ENCODE results near the gene MORN1.
A peak's percentile ranks its signal among the peaks of the same experiment; 100 is the strongest.

Gene MORN1

GRCh38 chr1:2396059-2396458 lies 4.7 kb upstream of the MORN1 start:
- no peak for DNase-seq
- no peak for TF ChIP-seq CTCF (IDR thresholded peaks at IDR 0.05; ENCODE audit: low read depth, low read length, missing control alignments)
- H3K4me3 ChIP-seq (ENCODE audit: low read depth, low read length) = no peak overlapping the region
- H3K27ac ChIP-seq = no peak overlapping the region
- in situ Hi-C loops (cut with HindIII; ENCODE audit: low pct_ligation_motif_present, low sequenced_read_pairs) = no loop called here
- H3K36me3 ChIP-seq (replicated peaks) = peaks cover 70% of the 10 kb centered on the region
- H3K27me3 ChIP-seq (replicated peaks) = no peaks in the 10 kb centered on the region

- Histone ChIP-seq H3K36me3 (replicated peaks) (peaks cover 63% of the 10 kb centered on the region), H3K27ac (no peak overlapping the region), H3K27me3 (replicated peaks) (no peaks in the 10 kb centered on the region), H3K4me3 (ENCODE audit: low read depth, low read length) (no peak overlapping the region)
- no peak for TF ChIP-seq CTCF (IDR thresholded peaks at IDR 0.05; ENCODE audit: low read depth, low read length, missing control alignments)
- in situ Hi-C loops (cut with HindIII; ENCODE audit: low pct_ligation_motif_present, low sequenced_read_pairs) = no loop called here
- no peak for DNase-seq
Measured at GRCh38 chr1:2395245-2395644, 3.9 kb upstream of the MORN1 start.

- in situ Hi-C loops (cut with HindIII; ENCODE audit: low pct_ligation_motif_present, low sequenced_read_pairs) = no loop called here
- Histone ChIP-seq H3K27ac (no peak overlapping the region), H3K27me3 (replicated peaks) (no peaks in the 10 kb centered on the region), H3K36me3 (replicated peaks) (peaks cover 58% of the 10 kb centered on the region), H3K4me3 (ENCODE audit: low read depth, low read length) (no peak overlapping the region)
- TF ChIP-seq CTCF (IDR thresholded peaks at IDR 0.05; ENCODE audit: low read depth, low read length, missing control alignments) = no peak
- DNase-seq = no peak
Measured at GRCh38 chr1:2394761-2395160, 3.4 kb upstream of the MORN1 start.

- in situ Hi-C loops (cut with HindIII; ENCODE audit: low pct_ligation_motif_present, low sequenced_read_pairs) = no loop called here
- Histone ChIP-seq H3K27me3 (replicated peaks) (no peaks in the 10 kb centered on the region), H3K27ac (no peak overlapping the region), H3K36me3 (replicated peaks) (peaks cover 54% of the 10 kb centered on the region), H3K4me3 (ENCODE audit: low read depth, low read length) (no peak overlapping the region)
- no peak for DNase-seq
- TF ChIP-seq CTCF (IDR thresholded peaks at IDR 0.05; ENCODE audit: low read depth, low read length, missing control alignments) = no peak
Measured at GRCh38 chr1:2394220-2394619, 2.9 kb upstream of the MORN1 start.

GRCh38 chr1:2393471-2393877 lies 2.1 kb upstream of the MORN1 start:
- in situ Hi-C loops (cut with HindIII; ENCODE audit: low pct_ligation_motif_present, low sequenced_read_pairs) = no loop called here
- peak overlapping the region; percentile 9 for H3K4me3 ChIP-seq (ENCODE audit: low read depth, low read length)
- no peaks in the 10 kb centered on the region for H3K27me3 ChIP-seq (replicated peaks)
- H3K27ac ChIP-seq = no peak overlapping the region
- TF ChIP-seq CTCF (IDR thresholded peaks at IDR 0.05; ENCODE audit: low read depth, low read length, missing control alignments) = no peak
- no peak for DNase-seq
- H3K36me3 ChIP-seq (replicated peaks) = peaks cover 47% of the 10 kb centered on the region

GRCh38 chr1:2392686-2393085 lies 1.3 kb upstream of the MORN1 start:
- no peak for DNase-seq
- H3K4me3 ChIP-seq (ENCODE audit: low read depth, low read length) = peak overlapping the region; percentile 80
- H3K27ac ChIP-seq = no peak overlapping the region

More at GRCh38 chr1:2392686-2393085, 1.3 kb upstream of the MORN1 start:
- in situ Hi-C loops (cut with HindIII; ENCODE audit: low pct_ligation_motif_present, low sequenced_read_pairs) = no loop called here
- peaks cover 39% of the 10 kb centered on the region for H3K36me3 ChIP-seq (replicated peaks)
- no peak for TF ChIP-seq CTCF (IDR thresholded peaks at IDR 0.05; ENCODE audit: low read depth, low read length, missing control alignments)
- H3K27me3 ChIP-seq (replicated peaks) = no peaks in the 10 kb centered on the region
